ENCODE data around the gene SKAP1. TPM values are rescaled to one million over a fixed set of nuclear protein-coding genes. Genes with fewer than 3 reads are reported as not detected.
"Not testable (repeated sequence)": the region's sequence is repeated elsewhere in the genome, so short reads cannot be mapped to it uniquely, and the experiment has no call there.

The SKAP1 gene
- total RNA-seq, 1 donor from 2014 or later: 0.27 TPM

DNA sequence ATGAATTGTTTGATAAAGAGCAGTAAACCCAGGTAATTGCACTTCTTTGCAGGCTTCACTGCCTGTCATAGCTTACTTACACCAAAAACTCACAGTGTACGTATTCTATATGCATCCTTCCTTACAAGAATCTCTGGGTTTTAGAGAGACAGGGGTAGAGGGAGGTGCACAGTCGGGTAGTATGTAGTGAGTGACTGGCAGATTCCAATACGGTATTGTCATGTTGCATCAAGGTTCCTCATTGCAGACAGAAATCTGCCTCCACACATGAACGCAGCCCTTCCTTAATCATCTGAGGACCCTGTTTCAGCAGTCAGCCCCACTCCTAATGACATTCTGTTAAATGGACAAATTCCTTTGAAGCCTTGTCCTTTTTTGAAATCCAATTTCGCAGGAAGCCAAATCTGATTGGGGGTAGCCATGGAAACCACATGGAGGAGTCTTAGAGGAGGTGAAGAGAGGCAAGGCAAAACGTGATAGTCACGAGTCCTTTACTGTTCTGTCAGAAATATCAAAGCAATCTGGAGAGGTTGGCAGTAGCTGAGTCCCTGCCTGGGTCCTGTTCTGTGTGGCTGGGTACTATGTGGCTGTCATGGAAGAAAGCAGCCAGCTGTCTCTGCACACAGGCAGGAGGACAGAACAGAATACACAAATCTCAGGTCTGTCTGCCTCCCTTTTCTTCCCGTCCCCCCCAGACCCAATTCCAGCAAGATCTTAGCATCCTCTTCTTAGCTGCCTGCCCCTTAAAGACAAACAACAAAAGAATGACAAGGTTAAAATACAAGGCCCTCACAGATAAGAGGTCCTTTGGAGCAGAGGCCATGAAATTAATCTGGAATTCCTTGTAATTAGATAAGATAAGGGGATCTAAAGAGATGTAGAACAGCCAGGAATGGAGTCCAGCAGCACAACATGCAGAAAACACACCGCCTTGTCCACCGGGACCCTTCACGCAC is 3.1 kb upstream of the SKAP1 start:
- Histone ChIP-seq H3K9me3 (replicated peaks) (no peaks in the 10 kb centered on the region), H3K4me1 (no peaks in the 10 kb centered on the region), H3K36me3 (no peaks in the 10 kb centered on the region), H3K4me3 (no peak overlapping the region), H3K27me3 (ENCODE audit: low read depth) (peaks cover 100% of the 10 kb centered on the region), H3K27ac (replicated peaks) (no peak overlapping the region)
- intact Hi-C loops (cut with micrococcal nuclease): no loop called here
- TF ChIP-seq, protein P1, sequence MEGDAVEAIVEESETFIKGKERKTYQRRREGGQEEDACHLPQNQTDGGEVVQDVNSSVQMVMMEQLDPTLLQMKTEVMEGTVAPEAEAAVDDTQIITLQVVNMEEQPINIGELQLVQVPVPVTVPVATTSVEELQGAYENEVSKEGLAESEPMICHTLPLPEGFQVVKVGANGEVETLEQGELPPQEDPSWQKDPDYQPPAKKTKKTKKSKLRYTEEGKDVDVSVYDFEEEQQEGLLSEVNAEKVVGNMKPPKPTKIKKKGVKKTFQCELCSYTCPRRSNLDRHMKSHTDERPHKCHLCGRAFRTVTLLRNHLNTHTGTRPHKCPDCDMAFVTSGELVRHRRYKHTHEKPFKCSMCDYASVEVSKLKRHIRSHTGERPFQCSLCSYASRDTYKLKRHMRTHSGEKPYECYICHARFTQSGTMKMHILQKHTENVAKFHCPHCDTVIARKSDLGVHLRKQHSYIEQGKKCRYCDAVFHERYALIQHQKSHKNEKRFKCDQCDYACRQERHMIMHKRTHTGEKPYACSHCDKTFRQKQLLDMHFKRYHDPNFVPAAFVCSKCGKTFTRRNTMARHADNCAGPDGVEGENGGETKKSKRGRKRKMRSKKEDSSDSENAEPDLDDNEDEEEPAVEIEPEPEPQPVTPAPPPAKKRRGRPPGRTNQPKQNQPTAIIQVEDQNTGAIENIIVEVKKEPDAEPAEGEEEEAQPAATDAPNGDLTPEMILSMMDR (IDR thresholded peaks at IDR 0.05; ENCODE audit: borderline replicate concordance): no peak
- no peak for DNase-seq

- peaks cover 87% of the 10 kb centered on the region for H3K27me3 ChIP-seq (ENCODE audit: low read depth)
Observed at GRCh38 chr17:48429156-48429555, 858 bp downstream of the SKAP1 start.

DNA sequence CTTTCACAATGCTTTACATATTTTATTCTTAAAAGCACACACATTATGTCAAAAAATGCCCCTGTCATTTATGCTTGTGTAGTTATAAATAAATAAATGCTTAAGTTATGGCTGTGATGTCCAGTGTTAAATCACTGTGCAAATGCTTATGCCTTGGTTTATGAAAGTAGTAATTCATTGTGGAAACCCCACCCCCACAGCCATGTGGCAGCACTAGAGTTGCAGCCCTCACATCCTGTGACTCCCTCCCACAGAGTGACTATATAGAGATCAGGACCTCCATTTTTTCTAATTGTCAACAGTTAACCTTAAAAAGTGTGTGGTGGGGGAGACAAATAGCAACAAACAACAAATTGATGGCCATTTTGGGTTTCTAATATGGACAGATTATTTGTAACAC is 2.4 kb downstream of the SKAP1 start:
- no peaks in the 10 kb centered on the region for H3K4me1 ChIP-seq
- DNase-seq: no peak
- no peak overlapping the region for H3K27ac ChIP-seq (replicated peaks)
- intact Hi-C loops (cut with micrococcal nuclease): no loop called here
- H3K27me3 ChIP-seq (ENCODE audit: low read depth): peaks cover 71% of the 10 kb centered on the region
- TF ChIP-seq, protein P1 (IDR thresholded peaks at IDR 0.05; ENCODE audit: borderline replicate concordance): no peak
- H3K4me3 ChIP-seq: no peak overlapping the region
- H3K9me3 ChIP-seq (replicated peaks): no peaks in the 10 kb centered on the region
- H3K36me3 ChIP-seq: no peaks in the 10 kb centered on the region

More at GRCh38 chr17:48429156-48429555, 858 bp downstream of the SKAP1 start:
- intact Hi-C loops (cut with micrococcal nuclease): no loop called here
- Histone ChIP-seq H3K36me3 (no peaks in the 10 kb centered on the region), H3K27ac (replicated peaks) (no peak overlapping the region), H3K9me3 (replicated peaks) (no peaks in the 10 kb centered on the region), H3K4me3 (no peak overlapping the region), H3K4me1 (no peaks in the 10 kb centered on the region)
- TF ChIP-seq, protein P1 (IDR thresholded peaks at IDR 0.05; ENCODE audit: borderline replicate concordance): no peak
- DNase-seq: no peak

GRCh38 chr17:48426761-48427500 is 3.1 kb downstream of the SKAP1 start:
- Histone ChIP-seq H3K27ac (replicated peaks) (no peak overlapping the region), H3K27me3 (ENCODE audit: low read depth) (peaks cover 67% of the 10 kb centered on the region), H3K9me3 (replicated peaks) (no peaks in the 10 kb centered on the region), H3K4me1 (no peaks in the 10 kb centered on the region), H3K36me3 (no peaks in the 10 kb centered on the region), H3K4me3 (no peak overlapping the region)
- intact Hi-C loops (cut with micrococcal nuclease): no loop called here
- DNase-seq: no peak
- TF ChIP-seq, protein P1 (IDR thresholded peaks at IDR 0.05; ENCODE audit: borderline replicate concordance): no peak

- Histone ChIP-seq H3K36me3 (no peaks in the 10 kb centered on the region), H3K4me3 (no peak overlapping the region), H3K4me1 (no peaks in the 10 kb centered on the region), H3K27ac (replicated peaks) (no peak overlapping the region), H3K27me3 (ENCODE audit: low read depth) (peaks cover 67% of the 10 kb centered on the region), H3K9me3 (replicated peaks) (no peaks in the 10 kb centered on the region)
- TF ChIP-seq, protein P1 (IDR thresholded peaks at IDR 0.05; ENCODE audit: borderline replicate concordance): no peak
- intact Hi-C loops (cut with micrococcal nuclease): no loop called here
- DNase-seq: no peak
Observed at GRCh38 chr17:48426019-48426665, 3.9 kb downstream of the SKAP1 start.

DNA sequence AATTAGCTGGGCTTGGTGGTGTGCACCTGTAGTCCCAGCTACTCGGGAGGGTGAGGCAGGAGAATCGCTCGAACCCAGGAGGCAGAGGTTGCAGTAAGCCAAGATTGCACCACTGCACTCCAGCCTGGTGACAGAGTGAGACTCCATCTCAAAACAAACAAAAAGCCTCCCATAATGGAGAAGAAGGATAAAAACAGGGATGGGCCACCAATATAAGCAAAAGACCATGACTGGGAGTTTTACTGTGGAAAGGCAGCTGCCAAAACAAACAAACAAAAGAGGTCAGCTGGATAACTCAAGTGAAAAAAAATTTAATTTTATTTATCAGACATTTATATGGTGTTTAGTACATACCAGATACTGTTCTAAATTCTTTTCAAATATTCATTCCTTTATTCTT is 8.0 kb downstream of the SKAP1 start:
- DNase-seq; H3K4me1 ChIP-seq; H3K4me3 ChIP-seq; H3K36me3 ChIP-seq; H3K27ac ChIP-seq (replicated peaks); H3K9me3 ChIP-seq (replicated peaks); intact Hi-C loops (cut with micrococcal nuclease): not testable (repeated sequence)
- peaks cover 64% of the 10 kb centered on the region for H3K27me3 ChIP-seq (ENCODE audit: low read depth)
